NCI-H146 treated with DMSO at 0.1 percent for 48 hours (cell line): ENCODE results near the gene DFFA.
"Not testable (repeated sequence)": the region's sequence is repeated elsewhere in the genome, so short reads cannot be mapped to it uniquely, and the experiment has no call there.

Experiments
- DNase-seq: peaks from one replicate; lab custom pipeline; 2025; ENCODE audit not compliant: unreplicated experiment; lab: John Stamatoyannopoulos, UW

The DFFA gene

GRCh38 chr1:10430216-10431069, 41.9 kb downstream of the DFFA start, which contains the start of gene CENPS:
Gene CENPS, plus strand, starts transcription at chr1:10430433. Its CDS starts 85 bp downstream, at chr1:10430518.
- DNase-seq: peak; percentile 18

- DNase-seq: no peak
Observed at GRCh38 chr1:10429868-10430215, 42.5 kb downstream of the DFFA start.

- no peak for DNase-seq
Observed at GRCh38 chr1:10428984-10429383, 43.3 kb downstream of the DFFA start.

GRCh38 chr1:10426535-10426848, 45.8 kb downstream of the DFFA start:
- DNase-seq: not testable (repeated sequence)

- not testable (repeated sequence) for DNase-seq
Observed at GRCh38 chr1:10425826-10426534, 46.3 kb downstream of the DFFA start.

- DNase-seq: no peak
Observed at GRCh38 chr1:10424651-10425050, 47.7 kb downstream of the DFFA start.

GRCh38 chr1:10424034-10424433, 48.3 kb downstream of the DFFA start:
- no peak for DNase-seq

GRCh38 chr1:10421637-10422036, 50.7 kb downstream of the DFFA start:
- no peak for DNase-seq

GRCh38 chr1:10419351-10419750, 53.0 kb downstream of the DFFA start:
- no peak for DNase-seq

GRCh38 chr1:10418741-10419140, 53.6 kb downstream of the DFFA start:
- not testable (repeated sequence) for DNase-seq

- DNase-seq: not testable (repeated sequence)
Observed at GRCh38 chr1:10415967-10416366, 56.4 kb downstream of the DFFA start.

GRCh38 chr1:10415211-10415930, 57.0 kb downstream of the DFFA start:
- DNase-seq: no peak

- DNase-seq: no peak
Observed at GRCh38 chr1:10407201-10407600, 65.1 kb downstream of the DFFA start.
